HepG2 (cell line): ENCODE measurements around the gene SVBP. TPM values are rescaled to one million over a fixed set of nuclear protein-coding genes. Genes with fewer than 3 reads are reported as not detected.
A peak's percentile ranks its signal among the peaks of the same experiment; 100 is the strongest.

Experiments
- ARNT ChIP-seq: fragments of 450-650 bp; IDR thresholded peaks from 2 replicates; pipeline ENCODE4 v1.6.1; 2017
- BHLHE40 ChIP-seq: IDR thresholded peaks from 2 replicates; pipeline ENCODE4 v1.6.1; 2011; ENCODE audit warnings: low read length, improper control_type of control experiment
- BORCS8-MEF2B ChIP-seq: sonication (generic); formaldehyde crosslinking; IDR thresholded peaks from 2 replicates; pipeline ENCODE4 v1.8.0; 2022; ENCODE audit warnings: mild to moderate bottlenecking, missing genetic modification reagents
- CHD2 ChIP-seq: IDR thresholded peaks from 2 replicates; pipeline ENCODE4 v1.6.1; 2011; ENCODE audit warnings: low read depth, low read length, improper control_type of control experiment
- GTF3A ChIP-seq: sonication (generic); formaldehyde crosslinking; conservative IDR thresholded peaks from 2 replicates; pipeline ENCODE4 v1.4.0; 2020; ENCODE audit warnings: mild to moderate bottlenecking, missing genetic modification reagents
- MTERF4 ChIP-seq: sonication (generic); formaldehyde crosslinking; IDR thresholded peaks from 2 replicates; pipeline ENCODE4 v1.8.0; 2023; ENCODE audit warnings: mild to moderate bottlenecking, missing genetic modification reagents
- NRL ChIP-seq: sonication (generic); formaldehyde crosslinking; IDR thresholded peaks from 2 replicates; pipeline ENCODE4 v1.5.0; 2020; ENCODE audit warnings: missing genetic modification reagents, mild to moderate bottlenecking, moderate library complexity, borderline replicate concordance
- RBM22 ChIP-seq: fragments of 200-400 bp; formaldehyde crosslinking; optimal IDR thresholded peaks from 2 replicates; pipeline ENCODE3; 2017; ENCODE audit warnings: mild to moderate bottlenecking, low read length, moderate library complexity
- REPIN1 ChIP-seq: sonication (generic); formaldehyde crosslinking; IDR thresholded peaks from 2 replicates; pipeline ENCODE4 v1.8.0; 2022; ENCODE audit warnings: missing genetic modification reagents, low read depth, mild to moderate bottlenecking, borderline replicate concordance
- REXO4 ChIP-seq: sonication (generic); formaldehyde crosslinking; IDR thresholded peaks from 2 replicates; pipeline ENCODE4 v1.8.0; 2022; ENCODE audit warnings: missing genetic modification reagents, mild to moderate bottlenecking, borderline replicate concordance
- SMC3 ChIP-seq: IDR thresholded peaks from 2 replicates; pipeline ENCODE4 v1.6.1; 2011; ENCODE audit warnings: low read length, improper control_type of control experiment
- SNRNP70 ChIP-seq: fragments of 200-400 bp; formaldehyde crosslinking; IDR thresholded peaks from 2 replicates; pipeline ENCODE4 v1.6.1; 2017; ENCODE audit warnings: mild to moderate bottlenecking, low read depth, low read length, moderate library complexity
- ZFP90 ChIP-seq: sonication (generic); formaldehyde crosslinking; IDR thresholded peaks from 2 replicates; pipeline ENCODE4 v1.8.0; 2022; ENCODE audit warnings: missing genetic modification reagents, mild to moderate bottlenecking, inconsistent platforms, borderline replicate concordance
- ZNF326 ChIP-seq: sonication (generic); formaldehyde crosslinking; IDR thresholded peaks from 2 replicates; pipeline ENCODE4 v1.4.0; 2020; ENCODE audit warnings: missing genetic modification reagents, borderline replicate concordance
- ZNF557 ChIP-seq: sonication (generic); formaldehyde crosslinking; IDR thresholded peaks from 2 replicates; pipeline ENCODE4 v1.4.0; 2020; ENCODE audit warnings: missing genetic modification reagents
- ZNF629 ChIP-seq: sonication (generic); formaldehyde crosslinking; conservative IDR thresholded peaks from 2 replicates; pipeline ENCODE4 v1.5.0; 2020; ENCODE audit warnings: missing genetic modification reagents
- ZNF713 ChIP-seq: sonication (generic); formaldehyde crosslinking; IDR thresholded peaks from 2 replicates; pipeline ENCODE4 v1.4.0; 2020; ENCODE audit warnings: mild to moderate bottlenecking, missing genetic modification reagents
- polyA plus RNA-seq, 8 experiments: library from polyadenylated mRNA; depleted of rRNA in 3 of 8; stranded (reverse) in 7 of 8; unstranded in 1 of 8; fragments of >200 nt; fragmentation: Illumina TruSeq in 4 of 8; extraction: Trizol in 4 of 8; gene quantifications; 2 replicates each; pipeline versions ENCODE4 v1.2.1 to v1.2.3, GENCODE V29; 2011 to 2016; ENCODE audit warnings: low read depth in 4 of 8, missing spikeins in 1 of 8, mixed read lengths in 1 of 8; ENCODE audit not compliant: insufficient read depth in 1 of 8
- total RNA-seq, 5 experiments: library from RNA; depleted of rRNA; stranded (reverse); fragments of >200 nt; fragmentation: Illumina TruSeq; extraction: Trizol; gene quantifications; 2 replicates each; pipeline ENCODE4 v1.2.3, GENCODE V29; 2016; ENCODE audit warnings: low read depth in 1 of 5
- TF ChIP-seq, protein P1 (sequence below): sonication (generic); formaldehyde crosslinking; IDR thresholded peaks from 2 replicates; pipeline ENCODE4 v1.4.0; 2020; ENCODE audit warnings: missing genetic modification reagents
- TF ChIP-seq, protein P2 (sequence below): fragments of 450-650 bp; IDR thresholded peaks from 2 replicates; pipeline ENCODE4 v1.6.1; 2017
- TF ChIP-seq, protein P3 (sequence below): sonication (generic); formaldehyde crosslinking; IDR thresholded peaks from 2 replicates; pipeline ENCODE4 v1.4.0; 2020; ENCODE audit warnings: mild to moderate bottlenecking, low read depth, missing genetic modification reagents

The SVBP gene
- total and polyA plus RNA-seq, 2 of the 13 experiments (the other 11 are each of a cell fraction or from before 2014, with no cell fraction given): 28.8 to 48.2 TPM

DNA sequence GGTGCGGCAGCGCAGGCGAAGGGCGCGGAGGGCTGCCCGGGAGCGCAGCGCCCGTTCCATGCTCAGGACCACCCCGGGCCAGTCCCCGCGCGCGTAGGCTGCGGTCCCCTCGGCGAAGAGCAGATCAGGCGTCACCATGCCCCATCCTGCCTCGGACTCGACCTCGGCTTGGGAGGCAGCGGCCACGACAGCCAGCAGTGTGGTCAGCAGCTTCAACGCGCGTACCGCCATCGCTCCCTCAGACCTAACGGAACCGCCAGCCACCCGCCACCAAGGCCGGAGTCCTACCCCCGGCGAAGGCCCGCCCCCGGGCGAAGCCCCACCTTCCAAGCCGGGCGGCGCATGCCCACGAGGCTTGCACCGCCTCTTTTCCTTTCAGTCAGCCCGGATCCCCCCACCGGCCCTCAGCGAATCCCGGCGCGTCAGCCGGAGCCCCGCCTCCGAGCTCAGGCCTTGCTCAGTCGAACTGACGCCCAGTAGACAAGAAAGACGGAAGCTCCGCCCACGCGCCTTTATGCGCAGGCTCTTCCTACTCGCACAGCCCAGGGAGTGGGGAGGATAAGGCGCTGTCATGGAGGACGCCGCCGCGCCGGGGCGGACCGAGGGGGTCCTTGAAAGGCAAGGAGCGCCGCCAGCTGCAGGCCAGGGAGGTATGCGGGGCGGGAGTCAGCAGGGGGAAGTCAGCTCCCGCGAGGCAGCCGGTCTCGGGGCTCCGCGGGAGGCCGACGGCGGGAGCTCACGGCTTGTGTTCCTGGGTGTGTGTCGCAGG lies 50.3 kb downstream of the SVBP start, which contains the start of the genes C1orf50 and P3H1 (continued):
- peak; percentile 56; the same call in 1 of the 2 replicates for TF ChIP-seq CHD2
- TF ChIP-seq, protein P1, sequence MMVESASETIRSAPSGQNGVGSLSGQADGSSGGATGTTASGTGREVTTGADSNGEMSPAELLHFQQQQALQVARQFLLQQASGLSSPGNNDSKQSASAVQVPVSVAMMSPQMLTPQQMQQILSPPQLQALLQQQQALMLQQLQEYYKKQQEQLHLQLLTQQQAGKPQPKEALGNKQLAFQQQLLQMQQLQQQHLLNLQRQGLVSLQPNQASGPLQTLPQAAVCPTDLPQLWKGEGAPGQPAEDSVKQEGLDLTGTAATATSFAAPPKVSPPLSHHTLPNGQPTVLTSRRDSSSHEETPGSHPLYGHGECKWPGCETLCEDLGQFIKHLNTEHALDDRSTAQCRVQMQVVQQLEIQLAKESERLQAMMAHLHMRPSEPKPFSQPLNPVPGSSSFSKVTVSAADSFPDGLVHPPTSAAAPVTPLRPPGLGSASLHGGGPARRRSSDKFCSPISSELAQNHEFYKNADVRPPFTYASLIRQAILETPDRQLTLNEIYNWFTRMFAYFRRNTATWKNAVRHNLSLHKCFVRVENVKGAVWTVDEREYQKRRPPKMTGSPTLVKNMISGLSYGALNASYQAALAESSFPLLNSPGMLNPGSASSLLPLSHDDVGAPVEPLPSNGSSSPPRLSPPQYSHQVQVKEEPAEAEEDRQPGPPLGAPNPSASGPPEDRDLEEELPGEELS (CRISPR knock-in tag): peak; percentile 10; the same call in 1 of the 2 replicates
- TF ChIP-seq RBM22: no peak
- peak; percentile 83; the same call in 1 of the 2 replicates for TF ChIP-seq NRL (CRISPR knock-in tag)
- TF ChIP-seq, protein P2, sequence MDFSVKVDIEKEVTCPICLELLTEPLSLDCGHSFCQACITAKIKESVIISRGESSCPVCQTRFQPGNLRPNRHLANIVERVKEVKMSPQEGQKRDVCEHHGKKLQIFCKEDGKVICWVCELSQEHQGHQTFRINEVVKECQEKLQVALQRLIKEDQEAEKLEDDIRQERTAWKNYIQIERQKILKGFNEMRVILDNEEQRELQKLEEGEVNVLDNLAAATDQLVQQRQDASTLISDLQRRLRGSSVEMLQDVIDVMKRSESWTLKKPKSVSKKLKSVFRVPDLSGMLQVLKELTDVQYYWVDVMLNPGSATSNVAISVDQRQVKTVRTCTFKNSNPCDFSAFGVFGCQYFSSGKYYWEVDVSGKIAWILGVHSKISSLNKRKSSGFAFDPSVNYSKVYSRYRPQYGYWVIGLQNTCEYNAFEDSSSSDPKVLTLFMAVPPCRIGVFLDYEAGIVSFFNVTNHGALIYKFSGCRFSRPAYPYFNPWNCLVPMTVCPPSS: no peak
- peak; percentile 79 for TF ChIP-seq ZFP90
- no peak for TF ChIP-seq ZNF326 (CRISPR knock-in tag)
- 0 out of 2 replicates have a peak, but pooled peaks have one; percentile 74 for TF ChIP-seq ZNF713
- peak; percentile 9; the same call in 1 of the 2 replicates for TF ChIP-seq BHLHE40
- TF ChIP-seq ARNT: no peak
- TF ChIP-seq BORCS8-MEF2B (CRISPR knock-in tag): no peak
- TF ChIP-seq SMC3: no peak
- TF ChIP-seq SNRNP70: no peak
- peak; percentile 47; the same call in 1 of the 2 replicates for TF ChIP-seq ZNF629 (CRISPR knock-in tag)
- TF ChIP-seq, protein P3, sequence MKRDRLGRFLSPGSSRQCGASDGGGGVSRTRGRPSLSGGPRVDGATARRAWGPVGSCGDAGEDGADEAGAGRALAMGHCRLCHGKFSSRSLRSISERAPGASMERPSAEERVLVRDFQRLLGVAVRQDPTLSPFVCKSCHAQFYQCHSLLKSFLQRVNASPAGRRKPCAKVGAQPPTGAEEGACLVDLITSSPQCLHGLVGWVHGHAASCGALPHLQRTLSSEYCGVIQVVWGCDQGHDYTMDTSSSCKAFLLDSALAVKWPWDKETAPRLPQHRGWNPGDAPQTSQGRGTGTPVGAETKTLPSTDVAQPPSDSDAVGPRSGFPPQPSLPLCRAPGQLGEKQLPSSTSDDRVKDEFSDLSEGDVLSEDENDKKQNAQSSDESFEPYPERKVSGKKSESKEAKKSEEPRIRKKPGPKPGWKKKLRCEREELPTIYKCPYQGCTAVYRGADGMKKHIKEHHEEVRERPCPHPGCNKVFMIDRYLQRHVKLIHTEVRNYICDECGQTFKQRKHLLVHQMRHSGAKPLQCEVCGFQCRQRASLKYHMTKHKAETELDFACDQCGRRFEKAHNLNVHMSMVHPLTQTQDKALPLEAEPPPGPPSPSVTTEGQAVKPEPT (CRISPR knock-in tag): peak; percentile 62; the same call in 1 of the 2 replicates
- TF ChIP-seq MTERF4 (CRISPR knock-in tag): peak; percentile 69; the same call in 1 of the 2 replicates
- TF ChIP-seq REPIN1: peak; percentile 61; the same call in 1 of the 2 replicates
- no peak for TF ChIP-seq REXO4 (CRISPR knock-in tag)
- peak; percentile 61; the same call in 1 of the 2 replicates for TF ChIP-seq ZNF557 (CRISPR knock-in tag)
- no peak; the same call in none of the 2 replicates for TF ChIP-seq GTF3A (CRISPR knock-in tag)
